ENCODE measurements around the gene PHF20.

DNA sequence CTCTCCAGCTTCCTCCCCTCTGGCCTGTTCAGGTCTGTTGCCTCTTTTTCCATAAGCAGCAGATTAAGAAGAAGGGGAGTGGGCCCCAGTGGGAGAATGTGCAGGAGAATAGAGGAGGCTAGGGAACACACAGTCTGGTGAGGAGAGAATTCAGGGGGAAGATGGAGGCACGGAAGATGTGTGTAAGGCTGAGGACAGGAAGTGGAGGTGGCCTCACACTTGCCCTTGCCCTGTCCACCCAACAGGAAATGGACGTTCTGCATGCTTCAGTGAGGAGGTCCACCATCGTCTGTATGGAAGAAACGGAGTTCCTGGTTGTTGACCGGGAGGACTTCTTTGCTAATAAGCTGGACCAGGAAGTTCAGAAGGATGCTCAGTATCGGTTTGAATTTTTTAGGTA, 212.6 kb downstream of the PHF20 start:
- TF ChIP-seq, protein P1, sequence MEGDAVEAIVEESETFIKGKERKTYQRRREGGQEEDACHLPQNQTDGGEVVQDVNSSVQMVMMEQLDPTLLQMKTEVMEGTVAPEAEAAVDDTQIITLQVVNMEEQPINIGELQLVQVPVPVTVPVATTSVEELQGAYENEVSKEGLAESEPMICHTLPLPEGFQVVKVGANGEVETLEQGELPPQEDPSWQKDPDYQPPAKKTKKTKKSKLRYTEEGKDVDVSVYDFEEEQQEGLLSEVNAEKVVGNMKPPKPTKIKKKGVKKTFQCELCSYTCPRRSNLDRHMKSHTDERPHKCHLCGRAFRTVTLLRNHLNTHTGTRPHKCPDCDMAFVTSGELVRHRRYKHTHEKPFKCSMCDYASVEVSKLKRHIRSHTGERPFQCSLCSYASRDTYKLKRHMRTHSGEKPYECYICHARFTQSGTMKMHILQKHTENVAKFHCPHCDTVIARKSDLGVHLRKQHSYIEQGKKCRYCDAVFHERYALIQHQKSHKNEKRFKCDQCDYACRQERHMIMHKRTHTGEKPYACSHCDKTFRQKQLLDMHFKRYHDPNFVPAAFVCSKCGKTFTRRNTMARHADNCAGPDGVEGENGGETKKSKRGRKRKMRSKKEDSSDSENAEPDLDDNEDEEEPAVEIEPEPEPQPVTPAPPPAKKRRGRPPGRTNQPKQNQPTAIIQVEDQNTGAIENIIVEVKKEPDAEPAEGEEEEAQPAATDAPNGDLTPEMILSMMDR (IDR thresholded peaks at IDR 0.05), result no peak
- no peak for TF ChIP-seq POLR2A (IDR thresholded peaks at IDR 0.05)

Measured in lower leg skin (tissue), 3 donors.